Fibroblast of skin of right biceps (primary cell): ENCODE measurements around the gene GPR156.
"Not testable (repeated sequence)": the region's sequence is repeated elsewhere in the genome, so short reads cannot be mapped to it uniquely, and the experiment has no call there.

Experiments used
- DNase-seq: peaks from one replicate; pipeline ENCODE4 v3.0.0-alpha.2; 2013

GPR156 gene

DNA sequence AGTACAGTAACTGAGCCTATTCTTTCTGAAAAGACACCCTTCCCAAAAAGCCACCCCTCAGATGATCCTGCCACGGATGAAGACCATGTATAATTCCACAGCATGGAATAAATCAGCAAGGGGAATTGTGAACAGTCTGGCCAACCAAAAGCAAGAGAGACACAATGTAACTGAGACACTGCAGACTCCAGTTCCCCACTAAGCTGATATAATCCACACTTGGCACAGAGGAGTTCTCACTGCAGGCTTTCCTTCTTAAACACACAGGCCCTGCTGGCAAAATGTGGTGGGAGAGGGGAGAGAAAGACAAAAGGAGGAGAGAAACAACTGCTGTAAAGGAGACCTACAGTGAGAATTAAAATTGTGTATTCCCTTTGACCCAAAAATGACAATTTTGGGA lies 12.7 kb downstream of the GPR156 start:
- DNase-seq = no peak

GRCh38 chr3:120265989-120266388 lies 19.0 kb downstream of the GPR156 start:
- DNase-seq = no peak

DNA sequence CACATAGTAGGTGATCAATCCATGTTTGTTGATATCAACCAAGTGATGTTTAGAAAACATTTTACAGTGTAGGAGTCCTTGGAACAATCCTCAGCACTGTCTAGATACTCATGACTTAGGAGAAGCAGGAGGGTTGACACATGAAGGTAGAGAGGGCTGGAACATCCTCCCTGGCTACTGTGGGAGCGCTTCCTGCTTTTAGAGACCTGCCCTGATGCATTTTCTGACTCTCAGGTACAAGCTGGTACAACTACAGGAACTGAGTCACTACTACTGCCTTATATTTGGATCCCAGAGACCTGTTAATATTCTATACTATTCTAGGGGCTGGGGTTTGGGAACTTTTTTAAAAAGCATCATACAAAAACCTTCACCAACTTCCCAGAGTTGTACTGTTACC lies 20.1 kb downstream of the GPR156 start:
- no peak for DNase-seq

- no peak for DNase-seq
These were observed 21.2 kb downstream of the GPR156 start for GRCh38 chr3:120263792-120264191.

DNA sequence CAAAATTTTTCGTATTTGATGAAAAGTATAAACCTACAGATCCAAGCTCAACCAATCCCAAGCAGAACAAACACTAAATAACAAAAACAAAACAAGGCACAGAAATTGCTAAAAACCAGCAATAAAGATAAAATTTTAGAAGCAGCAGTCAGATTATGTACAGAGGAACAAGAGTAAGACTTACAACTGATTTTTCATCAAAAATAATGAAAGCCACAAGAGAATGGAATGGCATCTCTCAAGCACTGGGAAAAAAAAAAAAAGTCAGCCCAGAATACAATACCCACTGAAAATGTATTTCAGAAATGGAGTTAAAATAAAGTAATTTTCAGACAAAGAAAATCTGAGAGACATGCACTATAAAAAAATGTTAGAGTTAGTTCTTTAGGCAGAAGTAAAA lies 27.0 kb downstream of the GPR156 start:
- no peak for DNase-seq

DNA sequence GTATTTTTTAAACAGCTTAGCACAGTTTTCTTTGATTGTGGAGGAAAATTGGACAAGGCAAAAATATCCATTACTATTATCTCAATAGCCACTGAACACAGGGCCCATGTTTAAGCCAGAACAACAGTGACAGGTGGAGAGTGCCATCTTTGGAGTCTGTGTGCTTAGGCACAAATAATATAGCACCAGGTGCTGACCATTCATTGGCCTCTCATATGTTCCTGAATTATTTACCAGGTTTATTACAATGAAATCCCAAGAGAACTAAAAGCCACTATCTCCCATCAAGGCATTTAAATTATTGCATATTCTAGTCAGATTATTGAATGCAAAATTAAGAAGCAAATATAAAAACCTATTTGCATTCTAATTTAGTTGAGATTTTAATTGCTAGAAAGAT lies 39.6 kb downstream of the GPR156 start:
- no peak for DNase-seq

- no peak for DNase-seq
These were observed 40.2 kb downstream of the GPR156 start for GRCh38 chr3:120244834-120245225.

DNA sequence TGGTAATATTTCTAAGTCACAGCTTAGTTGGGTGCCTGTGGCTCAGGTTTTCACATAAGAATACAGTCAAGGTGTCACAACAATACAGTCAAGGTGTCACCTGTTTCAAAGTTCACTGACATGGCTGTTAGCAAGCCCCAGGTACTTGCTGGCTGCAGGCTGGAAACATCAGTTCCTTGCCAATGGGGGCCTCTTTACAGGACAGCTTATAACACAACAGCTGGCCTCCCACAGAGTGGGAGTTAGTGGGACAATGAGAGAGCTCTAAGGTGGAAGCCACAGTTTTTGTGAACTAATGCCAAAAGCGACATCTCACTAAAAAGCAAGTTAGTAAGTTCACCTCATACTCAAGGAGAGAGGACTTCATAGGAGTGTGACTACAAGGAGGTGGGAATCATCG lies 45.4 kb downstream of the GPR156 start:
- DNase-seq = no peak

GRCh38 chr3:120227710-120228347 lies 57.2 kb downstream of the GPR156 start:
- no peak for DNase-seq

GRCh38 chr3:120224237-120224636 lies 60.8 kb downstream of the GPR156 start:
- no peak for DNase-seq

DNA sequence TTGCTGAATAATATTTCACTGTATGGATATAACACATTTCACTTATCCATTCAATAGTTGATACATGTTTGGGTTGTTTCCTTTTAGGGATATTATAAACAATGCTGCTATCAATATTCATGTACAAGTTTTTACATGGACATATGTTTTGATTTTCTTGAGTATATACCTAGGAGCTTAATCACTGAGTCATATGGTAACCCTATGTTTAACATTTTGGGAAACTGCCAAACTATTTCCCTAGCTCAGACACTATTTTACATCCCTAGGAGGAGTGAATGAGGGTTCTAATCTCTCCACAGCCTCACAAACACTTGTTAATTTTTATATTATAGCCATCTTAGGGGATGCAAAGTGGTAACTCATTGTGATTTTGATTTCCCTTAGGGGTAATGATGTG lies 66.0 kb downstream of the GPR156 start:
- peak; percentile 31 for DNase-seq

DNA sequence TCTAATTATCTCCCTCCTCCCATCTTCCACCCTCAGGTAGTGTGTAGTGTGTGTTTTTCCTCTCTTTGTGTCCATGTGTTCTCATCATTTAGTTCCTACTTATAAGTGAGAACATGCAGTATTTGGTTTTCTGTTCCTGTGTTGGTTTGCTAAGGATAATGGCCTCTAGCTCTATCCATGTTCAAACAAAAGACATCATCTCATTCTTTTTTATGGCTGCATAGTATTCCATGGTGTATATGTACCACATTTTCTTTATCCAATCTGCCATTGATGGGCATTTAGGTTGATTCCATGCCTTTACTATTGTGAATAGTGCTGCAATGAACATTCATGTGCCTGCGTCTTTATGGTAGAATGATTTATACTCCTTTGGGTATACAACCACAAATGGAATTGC lies 68.4 kb downstream of the GPR156 start:
- DNase-seq = not testable (repeated sequence)

DNA sequence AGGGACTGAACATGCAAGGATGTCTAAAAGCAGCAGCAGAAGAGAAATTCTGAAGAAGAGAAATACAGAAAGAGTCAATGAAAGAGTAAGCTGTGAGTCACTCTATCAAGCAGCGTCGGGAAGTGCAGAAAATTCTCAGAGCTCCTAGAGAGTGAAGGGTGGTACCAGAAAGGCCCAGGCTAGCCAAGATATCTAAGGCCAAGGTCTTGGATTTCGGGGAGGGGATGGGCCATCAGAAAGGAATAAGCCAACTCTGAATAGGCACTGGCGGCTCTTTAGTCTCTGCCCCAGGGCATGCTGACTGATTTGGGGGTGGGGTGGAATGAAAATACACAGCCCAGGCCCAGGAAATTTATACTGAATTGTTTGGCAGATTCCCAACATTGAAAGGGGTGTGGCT lies 70.8 kb downstream of the GPR156 start:
- DNase-seq = peak; percentile 18

GRCh38 chr3:120212505-120212904 lies 72.5 kb downstream of the GPR156 start:
- peak; percentile 5 for DNase-seq

- DNase-seq = no peak
These were observed 75.6 kb downstream of the GPR156 start for GRCh38 chr3:120209425-120209824.

- no peak for DNase-seq
These were observed 80.7 kb downstream of the GPR156 start for GRCh38 chr3:120204338-120204737.

DNA sequence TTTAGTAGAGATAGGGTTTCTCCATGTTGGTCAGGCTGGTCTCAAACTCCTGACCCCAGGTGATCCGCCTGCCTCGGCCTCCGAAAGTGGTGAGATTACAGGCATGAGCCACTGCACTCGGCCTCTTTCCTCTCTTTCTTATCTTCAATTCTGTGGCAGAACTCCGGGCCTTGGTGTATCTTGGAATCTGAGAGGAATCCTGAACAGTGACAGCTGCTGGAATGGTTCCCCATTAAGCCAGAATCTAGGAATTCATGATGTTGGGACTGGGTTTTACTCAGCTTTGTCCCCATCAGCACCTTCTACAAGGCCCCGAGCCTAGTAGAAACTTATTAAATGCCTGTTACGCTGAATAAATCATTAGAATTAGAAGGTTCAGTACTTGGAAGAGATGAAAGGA lies 81.4 kb downstream of the GPR156 start:
- no peak for DNase-seq

- DNase-seq = peak; percentile 73
These were observed 82.0 kb downstream of the GPR156 start for GRCh38 chr3:120203016-120203415.

- no peak for DNase-seq
These were observed 82.7 kb downstream of the GPR156 start for GRCh38 chr3:120202363-120202762.

DNA sequence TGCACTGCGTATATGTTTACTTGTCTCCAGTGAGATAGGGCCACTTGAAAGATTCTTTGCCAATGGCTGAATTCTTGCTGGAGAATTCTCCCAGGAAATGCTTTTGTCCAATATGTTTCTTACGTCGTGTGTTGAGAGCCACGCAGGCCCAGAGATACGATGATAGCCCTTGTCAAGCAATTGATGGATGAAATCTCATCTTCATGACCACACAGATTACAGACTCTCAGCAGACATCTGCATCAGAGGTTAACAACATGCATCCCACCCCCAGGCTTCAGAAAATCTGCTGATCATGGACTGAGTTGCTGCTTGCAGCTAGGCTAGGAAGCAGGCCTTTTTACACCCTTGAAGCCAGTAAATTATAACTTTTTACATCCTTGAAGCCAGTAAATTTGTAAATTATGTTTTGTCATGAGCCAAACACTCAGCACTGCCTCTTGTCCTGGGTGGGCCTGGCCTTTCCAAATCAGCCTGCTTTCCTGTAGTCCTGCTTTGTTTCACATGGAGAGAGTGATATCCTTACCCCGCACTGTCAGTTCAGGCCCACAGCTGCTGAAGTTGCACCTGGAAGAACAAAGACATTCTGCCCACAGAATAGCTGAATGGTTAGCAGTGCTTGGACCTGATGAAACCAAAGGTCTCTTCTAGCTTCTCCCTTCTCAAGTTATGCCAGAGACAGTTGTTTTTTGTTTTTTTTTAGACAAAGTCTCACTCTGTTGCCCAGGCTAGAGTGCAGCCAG lies 84.4 kb downstream of the GPR156 start:
- no peak for DNase-seq

DNA sequence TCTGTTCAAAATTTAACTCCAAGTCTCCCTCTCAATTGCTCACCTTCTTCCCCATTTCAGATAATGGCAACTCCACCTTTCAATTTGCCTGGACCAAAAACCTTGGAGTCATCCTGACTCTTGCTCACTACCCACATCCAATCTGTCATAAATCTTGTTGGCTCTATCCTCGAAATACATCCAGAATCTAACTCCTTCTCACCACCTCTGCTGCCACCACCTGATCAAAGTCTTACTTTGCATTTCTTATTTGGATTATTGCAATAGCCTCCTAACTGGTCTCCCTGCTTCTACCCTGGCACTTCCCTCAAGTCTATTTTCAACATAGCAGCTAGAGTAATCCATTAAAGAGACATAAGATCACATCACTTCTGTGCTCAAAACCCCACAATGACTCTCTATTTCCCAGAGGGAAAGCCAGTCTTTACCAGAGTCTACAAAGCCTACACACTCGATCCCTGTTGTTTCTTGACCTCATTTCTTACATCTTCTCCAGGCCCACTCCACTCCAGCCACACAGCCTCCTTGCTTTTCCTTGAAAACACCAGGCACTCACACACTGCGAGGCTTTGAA lies 86.6 kb downstream of the GPR156 start:
- DNase-seq = peak; percentile 52

GRCh38 chr3:120196812-120197211 lies 88.2 kb downstream of the GPR156 start:
- DNase-seq = no peak

DNA sequence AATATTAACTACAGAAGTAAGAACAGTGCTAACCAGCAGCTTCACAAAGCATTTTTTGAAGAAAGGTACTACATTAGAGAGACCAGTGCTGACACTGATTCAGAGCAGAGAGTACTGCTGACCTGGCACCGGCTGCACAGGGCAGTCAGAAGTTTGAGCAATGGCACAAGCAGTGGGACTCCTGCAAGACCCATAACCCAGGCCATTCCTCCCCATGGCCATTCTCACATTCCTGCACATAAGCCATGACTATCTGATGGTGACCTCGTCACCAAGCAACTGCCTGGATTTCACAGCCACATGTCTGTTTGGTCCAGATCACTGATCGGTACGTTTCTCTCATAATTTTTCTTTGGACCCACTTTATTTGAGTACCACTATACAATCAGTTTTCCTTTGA lies 88.7 kb downstream of the GPR156 start:
- DNase-seq = no peak

DNA sequence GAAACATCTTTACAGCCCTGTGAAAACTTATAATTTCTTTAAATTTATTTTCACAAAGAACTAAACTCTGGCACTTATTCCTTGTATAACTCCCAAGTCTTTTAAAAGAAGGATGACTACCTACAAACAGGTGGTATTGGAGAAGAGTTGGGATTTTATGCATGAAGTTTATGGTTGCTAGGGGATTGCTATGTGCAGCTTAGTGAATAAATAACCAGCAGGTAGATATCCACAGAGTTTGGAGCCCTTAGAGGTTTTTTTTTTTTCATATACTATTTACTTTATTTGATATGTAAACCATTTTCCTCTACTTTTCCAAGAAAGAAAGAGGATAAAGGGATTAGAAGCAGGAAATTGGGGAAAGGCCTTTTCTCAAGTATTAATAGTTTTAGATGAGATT lies 91.5 kb downstream of the GPR156 start:
- DNase-seq = no peak

DNA sequence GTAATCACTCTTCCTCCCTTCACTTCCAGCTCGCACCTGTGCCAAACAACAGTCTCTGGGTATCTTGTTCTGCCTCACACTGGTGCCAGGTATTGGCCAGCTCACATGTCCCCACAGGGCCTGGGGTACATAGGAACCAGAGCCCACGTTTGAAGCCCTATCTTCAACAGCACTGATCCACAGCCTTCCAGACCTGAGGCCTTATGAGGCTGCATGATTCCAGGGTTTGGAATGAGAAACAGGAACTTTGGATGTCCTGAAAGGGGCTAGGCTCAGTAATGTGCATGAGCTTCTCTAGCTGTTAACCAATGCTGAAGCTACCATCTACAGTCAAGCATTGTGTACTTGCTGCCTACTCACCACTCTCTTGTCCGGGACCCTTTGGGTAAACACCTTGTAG lies 92.4 kb downstream of the GPR156 start:
- DNase-seq = peak; percentile 21
